ACC112 (cell line): ENCODE measurements around the gene LIPK.
A peak's percentile ranks its signal among the peaks of the same experiment; 100 is the strongest.
"Not testable (repeated sequence)": the region's sequence is repeated elsewhere in the genome, so short reads cannot be mapped to it uniquely, and the experiment has no call there.

Source experiments
- H2AFZ ChIP-seq: fragments of 200-600 bp; sonication (generic); one replicate; pipeline ENCODE4 v1.6.0; 2017; ENCODE audit warnings: antibody characterized with exemption, low read length; ENCODE audit not compliant: unreplicated experiment
- H3K27ac ChIP-seq: fragments of 200-600 bp; sonication (generic); 2 replicates; pipeline ENCODE4 v1.5.1; 2014; ENCODE audit warnings: low read depth, mild to moderate bottlenecking, antibody characterized with exemption, low read length, moderate library complexity
- H3K27me3 ChIP-seq: fragments of 200-600 bp; sonication (generic); 2 replicates; pipeline ENCODE4 v1.6.1; 2014; ENCODE audit warnings: mild to moderate bottlenecking, antibody characterized with exemption, low read length, moderate library complexity, mixed read lengths; ENCODE audit not compliant: insufficient read depth
- H3K36me3 ChIP-seq: fragments of 200-600 bp; sonication (generic); 2 replicates; pipeline ENCODE4 v1.6.1; 2016; ENCODE audit warnings: mild to moderate bottlenecking, antibody characterized with exemption, low read length, moderate library complexity, mixed read lengths; ENCODE audit not compliant: insufficient read depth
- H3K4me1 ChIP-seq: fragments of 200-600 bp; sonication (generic); one replicate; pipeline ENCODE4 v1.6.1; 2016; ENCODE audit warnings: low read length, mixed read lengths; ENCODE audit not compliant: insufficient read depth, unreplicated experiment, control insufficient read depth
- H3K4me3 ChIP-seq: fragments of 200-600 bp; sonication (generic); 2 replicates; pipeline ENCODE4 v1.5.1; 2014; ENCODE audit warnings: mild to moderate bottlenecking, low read depth, low read length
- H3K79me2 ChIP-seq: fragments of 200-600 bp; sonication (generic); one replicate; pipeline ENCODE4 v1.6.0; 2016; ENCODE audit warnings: low read length; ENCODE audit not compliant: control insufficient read depth, unreplicated experiment, insufficient read depth

The LIPK gene

GRCh38 chr10:88705958-88706357 is at the start of gene LIPK:
Gene LIPK, plus strand, starts transcription at chr10:88706249. Its CDS starts 18,295 bp downstream, at chr10:88724544.
- Histone ChIP-seq H3K4me1 (peaks cover 22% of the 10 kb centered on the region), H3K27ac (no peak within 1 kb of the TSS), H2AFZ (no peak within 1 kb of the TSS), H3K79me2 (no peaks in the 10 kb centered on the region), H3K36me3 (no peaks in the 10 kb centered on the region), H3K4me3 (no peak within 1 kb of the TSS), H3K27me3 (no peaks in the 10 kb centered on the region)

DNA sequence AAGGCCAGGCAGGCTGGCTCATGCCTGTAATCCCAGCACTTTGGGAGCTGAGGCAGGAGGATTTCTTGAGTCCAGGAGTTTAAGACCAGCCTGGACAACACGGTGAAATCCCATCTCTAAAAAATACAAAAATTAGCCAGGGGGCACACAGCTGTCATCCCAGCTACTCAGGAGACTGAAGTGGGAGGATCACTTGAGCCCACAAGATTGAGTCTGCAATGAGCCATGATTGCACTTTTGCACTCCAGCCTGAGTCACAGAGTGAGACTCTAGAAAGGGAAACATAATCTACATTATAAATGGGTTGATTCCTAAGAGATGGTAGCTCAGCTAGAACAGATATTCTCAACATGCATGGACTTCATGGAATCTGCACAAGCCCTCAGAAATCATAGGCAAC is 48.1 kb upstream of the LIPK start:
- H2AFZ ChIP-seq = no peak overlapping the region
- H3K36me3 ChIP-seq = no peaks in the 10 kb centered on the region
- no peak overlapping the region for H3K27ac ChIP-seq
- no peaks in the 10 kb centered on the region for H3K79me2 ChIP-seq
- peaks cover 24% of the 10 kb centered on the region for H3K4me1 ChIP-seq
- no peak overlapping the region for H3K4me3 ChIP-seq
- no peaks in the 10 kb centered on the region for H3K27me3 ChIP-seq

DNA sequence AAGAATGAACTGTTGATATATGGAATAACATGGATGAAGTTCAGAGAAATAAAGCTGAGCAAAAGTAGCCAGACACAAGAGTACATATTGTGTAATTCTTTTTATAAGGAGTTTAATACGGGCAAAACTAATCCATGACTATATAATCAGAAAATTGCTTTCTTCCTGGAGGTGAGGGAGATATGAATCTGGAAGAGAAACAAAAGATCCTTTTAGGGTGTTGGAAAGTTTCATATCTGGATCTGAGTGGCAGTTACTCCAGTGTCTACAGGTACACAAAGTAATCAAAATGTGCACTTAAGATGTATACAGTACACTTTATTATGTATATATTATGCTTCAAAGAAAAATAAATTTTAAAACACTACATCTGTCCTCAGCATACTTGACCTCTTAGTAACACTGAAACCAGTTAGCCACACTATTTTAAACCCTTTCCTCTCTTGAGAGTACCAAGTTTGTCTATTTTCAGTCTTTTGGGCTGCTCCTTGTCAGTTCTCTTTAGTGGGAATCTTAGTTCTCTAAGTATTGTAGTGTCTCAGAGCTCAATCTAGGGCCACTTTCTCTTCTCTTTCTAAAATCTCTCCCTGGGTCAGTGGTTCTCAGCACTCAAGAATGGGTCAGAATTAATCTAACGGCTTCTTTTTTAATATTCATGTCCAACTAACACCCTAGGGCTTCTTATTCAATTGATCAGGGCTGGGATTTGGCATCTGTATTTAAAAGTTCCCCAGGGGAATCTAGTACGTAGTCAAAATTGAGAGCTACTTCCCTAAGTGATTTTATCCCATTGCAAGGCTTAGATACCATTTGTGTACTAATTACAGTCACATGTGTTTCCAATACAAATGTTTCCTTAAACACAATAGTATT is 46.1 kb upstream of the LIPK start:
- Histone ChIP-seq H3K4me1 (peaks cover 21% of the 10 kb centered on the region), H3K27me3 (no peaks in the 10 kb centered on the region), H3K27ac (peak overlapping the region; percentile 58), H3K79me2 (no peaks in the 10 kb centered on the region), H3K4me3 (0 out of 2 replicates have a peak overlapping the region, but pooled peaks have one; percentile 1), H2AFZ (peak overlapping the region; percentile 94), H3K36me3 (no peaks in the 10 kb centered on the region)

DNA sequence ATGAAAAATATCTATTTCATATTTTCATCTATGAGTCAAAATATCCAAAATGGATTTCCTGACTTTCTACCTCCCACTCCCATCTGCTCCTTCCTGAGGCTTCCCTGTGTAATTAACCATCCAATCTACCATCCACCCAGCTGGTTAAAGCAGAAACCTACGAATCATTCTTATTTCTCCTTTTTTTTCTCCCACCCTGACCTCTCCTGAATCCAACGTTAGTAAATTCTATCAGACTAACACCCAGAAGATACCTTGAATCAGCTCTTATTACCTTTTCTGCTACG is 45.5 kb upstream of the LIPK start:
- Histone ChIP-seq H3K27ac (peak overlapping the region; percentile 58; the same call in 1 of the 2 replicates), H2AFZ (peak overlapping the region; percentile 94), H3K4me1 (peaks cover 21% of the 10 kb centered on the region), H3K27me3 (no peaks in the 10 kb centered on the region), H3K79me2 (no peaks in the 10 kb centered on the region), H3K36me3 (no peaks in the 10 kb centered on the region), H3K4me3 (0 out of 2 replicates have a peak overlapping the region, but pooled peaks have one; percentile 1)

DNA sequence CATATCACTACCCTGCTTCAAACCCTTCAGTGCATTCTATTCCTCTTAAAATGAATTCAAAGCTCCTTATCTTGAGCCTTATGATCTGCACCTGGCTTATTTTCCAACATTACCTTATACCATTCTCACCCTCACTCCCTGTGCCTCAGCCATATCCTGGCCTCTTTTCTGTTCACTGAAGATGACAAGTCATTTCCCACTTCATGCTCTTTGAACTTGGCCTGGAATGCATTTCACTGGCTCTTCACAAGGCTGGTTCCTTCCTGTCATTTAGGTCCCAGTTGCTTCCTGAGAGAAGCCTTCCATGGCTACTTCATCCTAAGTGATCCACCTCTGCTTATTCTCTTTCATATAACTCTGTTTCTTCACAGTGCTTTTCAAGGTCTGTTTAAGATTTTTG is 45.0 kb upstream of the LIPK start:
- no peaks in the 10 kb centered on the region for H3K27me3 ChIP-seq
- H3K4me1 ChIP-seq = peaks cover 21% of the 10 kb centered on the region
- H3K36me3 ChIP-seq = no peaks in the 10 kb centered on the region
- 0 out of 2 replicates have a peak overlapping the region, but pooled peaks have one; percentile 1 for H3K4me3 ChIP-seq
- peak overlapping the region; percentile 94 for H2AFZ ChIP-seq
- no peaks in the 10 kb centered on the region for H3K79me2 ChIP-seq
- H3K27ac ChIP-seq = no peak overlapping the region

- H3K79me2 ChIP-seq = no peaks in the 10 kb centered on the region
- no peak overlapping the region for H3K4me3 ChIP-seq
- no peaks in the 10 kb centered on the region for H3K27me3 ChIP-seq
- no peak overlapping the region for H2AFZ ChIP-seq
- H3K27ac ChIP-seq = no peak overlapping the region
- H3K4me1 ChIP-seq = peaks cover 21% of the 10 kb centered on the region
- H3K36me3 ChIP-seq = no peaks in the 10 kb centered on the region
Observed at GRCh38 chr10:88661577-88661976, 44.5 kb upstream of the LIPK start.

DNA sequence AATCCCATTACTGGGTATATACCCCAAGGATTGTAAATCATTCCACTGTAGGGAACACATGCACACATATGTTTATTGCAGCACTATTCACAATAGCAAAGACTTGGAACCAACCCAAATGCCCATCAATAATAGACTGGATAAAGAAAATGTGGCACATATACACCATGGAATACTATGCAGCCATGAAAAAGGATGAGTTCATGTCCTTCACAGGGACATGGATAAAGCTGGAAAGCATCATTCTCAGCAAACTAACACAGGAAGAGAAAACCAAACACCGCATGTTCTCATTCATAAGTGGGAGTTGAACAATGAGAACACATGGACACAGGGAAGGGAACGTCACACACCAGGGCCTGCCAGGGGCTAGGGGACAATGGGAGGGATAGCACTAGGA is 42.9 kb upstream of the LIPK start:
- H3K27me3 ChIP-seq, H3K27ac ChIP-seq, H2AFZ ChIP-seq, H3K4me3 ChIP-seq, H3K79me2 ChIP-seq, H3K36me3 ChIP-seq: not testable (repeated sequence)
- peaks cover 21% of the 10 kb centered on the region for H3K4me1 ChIP-seq

DNA sequence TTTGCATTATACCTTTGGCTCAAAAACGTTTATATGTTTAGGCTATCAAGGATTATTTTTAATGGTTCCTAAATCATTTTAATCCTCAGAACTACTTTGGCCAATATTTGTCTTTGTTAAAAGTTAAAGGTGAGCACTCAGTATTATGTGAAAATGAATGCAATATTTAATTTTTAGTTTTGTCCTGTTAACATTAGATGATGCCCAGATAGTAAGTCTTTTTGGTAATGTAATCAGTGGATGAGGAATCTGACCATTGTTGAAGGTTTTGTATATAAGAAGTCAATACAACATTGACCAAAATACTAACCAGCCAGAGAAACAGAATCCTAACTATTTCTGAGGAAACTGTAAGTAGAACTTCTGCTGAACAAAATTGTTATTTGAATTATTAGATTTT is 41.9 kb upstream of the LIPK start, which contains the start of gene LIPF:
Gene LIPF (plus strand): TSS at position 301 of the 400 bp plus-strand sequence. CDS start 2,856 bp downstream, outside the sequence.
- Histone ChIP-seq H3K27me3 (no peaks in the 10 kb centered on the region), H2AFZ (no peak within 1 kb of the TSS), H3K4me3 (no peak within 1 kb of the TSS)

DNA sequence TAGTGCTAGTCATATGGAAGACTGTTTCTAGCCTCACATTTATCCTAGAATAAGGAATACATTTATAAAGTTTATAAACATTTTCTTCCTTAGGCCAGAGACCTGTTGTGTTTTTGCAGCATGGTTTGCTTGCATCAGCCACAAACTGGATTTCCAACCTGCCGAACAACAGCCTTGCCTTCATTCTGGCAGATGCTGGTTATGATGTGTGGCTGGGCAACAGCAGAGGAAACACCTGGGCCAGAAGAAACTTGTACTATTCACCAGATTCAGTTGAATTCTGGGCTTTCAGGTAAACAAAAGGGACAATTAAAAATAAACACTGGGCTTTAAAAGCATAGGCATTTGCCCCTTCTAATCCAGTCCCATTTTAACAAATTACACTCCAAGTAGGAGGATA is 37.6 kb upstream of the LIPK start:
- Histone ChIP-seq H3K4me1 (no peaks in the 10 kb centered on the region), H3K79me2 (no peaks in the 10 kb centered on the region), H2AFZ (no peak overlapping the region), H3K36me3 (no peaks in the 10 kb centered on the region), H3K27ac (no peak overlapping the region), H3K27me3 (no peaks in the 10 kb centered on the region), H3K4me3 (no peak overlapping the region)

More for the DNA sequence above, 41.9 kb upstream of the LIPK start, which contains the start of gene LIPF:
- H3K79me2 ChIP-seq = no peaks in the 10 kb centered on the region
- no peaks in the 10 kb centered on the region for H3K36me3 ChIP-seq
- H3K4me1 ChIP-seq = peaks cover 21% of the 10 kb centered on the region
- H3K27ac ChIP-seq = no peak within 1 kb of the TSS

DNA sequence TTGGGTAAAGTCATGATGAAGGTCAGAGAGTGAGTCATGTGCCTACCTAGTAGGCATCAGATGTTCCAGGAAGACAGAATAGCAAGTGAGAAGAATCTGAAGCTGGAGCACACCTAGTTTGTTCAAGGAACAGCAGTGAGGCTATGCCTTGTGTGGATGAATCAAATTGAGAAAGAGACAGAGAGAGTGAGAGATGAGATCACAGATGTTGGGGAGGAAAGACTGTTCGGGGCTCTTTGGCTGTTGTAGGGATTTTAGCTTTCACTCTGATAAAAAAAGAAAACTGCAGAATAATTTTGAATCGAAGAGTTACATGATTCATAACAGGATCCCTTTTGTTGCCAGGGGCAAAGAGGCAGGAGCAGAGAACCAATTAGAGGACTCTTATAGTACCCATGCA is 35.6 kb upstream of the LIPK start:
- H3K79me2 ChIP-seq = no peaks in the 10 kb centered on the region
- H3K27me3 ChIP-seq = no peaks in the 10 kb centered on the region
- no peak overlapping the region for H3K27ac ChIP-seq
- H3K4me1 ChIP-seq = no peaks in the 10 kb centered on the region
- H3K4me3 ChIP-seq = no peak overlapping the region
- no peaks in the 10 kb centered on the region for H3K36me3 ChIP-seq
- no peak overlapping the region for H2AFZ ChIP-seq

DNA sequence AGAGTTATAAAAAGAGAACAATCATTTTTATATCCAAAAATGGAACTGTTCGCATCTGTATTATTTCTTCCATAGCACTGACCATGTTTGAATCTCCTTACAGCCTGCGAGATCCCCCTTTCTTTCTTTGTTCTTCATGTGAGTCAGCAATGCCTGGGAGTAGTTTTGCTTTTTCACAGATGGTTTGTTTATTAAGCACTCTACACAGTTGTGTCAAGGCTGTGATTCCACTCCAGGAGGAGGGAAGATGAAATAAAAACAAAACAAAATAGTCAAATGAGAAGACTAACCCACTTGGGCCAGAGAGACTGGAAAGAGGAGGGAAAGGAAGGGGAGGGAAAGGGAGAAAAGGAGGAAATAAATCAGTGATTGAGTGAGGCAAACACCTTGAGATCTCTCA is 34.0 kb upstream of the LIPK start:
- Histone ChIP-seq H3K36me3 (no peaks in the 10 kb centered on the region), H2AFZ (no peak overlapping the region), H3K4me1 (no peaks in the 10 kb centered on the region), H3K27me3 (no peaks in the 10 kb centered on the region), H3K4me3 (no peak overlapping the region), H3K27ac (no peak overlapping the region), H3K79me2 (no peaks in the 10 kb centered on the region)
